Naive thymus-derived CD8-positive, alpha-beta T cell (primary cell): ENCODE measurements around the gene LRRC73. TPM values are rescaled to one million over a fixed set of nuclear protein-coding genes. Genes with fewer than 3 reads are reported as not detected.

Source experiments
- ATAC-seq, 2 donors: fragments of 150-1000 bp; cut with Tn5 transposase in 1 of 2; sonication (Bioruptor Pico), chemical (Tn5 transposase) in 1 of 2; 1 replicate in 1 of 2; 2 replicates in 1 of 2; pipeline ENCODE4 v1.10.0; 2021; ENCODE audit warnings: mild to moderate bottlenecking in 2 of 2, moderate library complexity in 2 of 2
- POLR2A ChIA-PET: fragments of 350-600 bp; sonication (Branson Sonifier 250); formaldehyde crosslinking; loops from one replicate; lab custom pipeline; 2021; ENCODE audit warnings: antibody characterized with exemption; lab: Charles Lee
- DNase-seq, 10 donors: peaks; one replicate each; pipeline versions ENCODE4 v3.0.0 to v3.0.0-alpha.2; 2020 to 2022
- H3K27ac Mint-ChIP-seq, 10 donors: one replicate each; pipeline ENCODE4 v1.8.0; 2020 to 2022; ENCODE audit warnings: mild to moderate bottlenecking in 10 of 10, mixed read lengths in 10 of 10, moderate library complexity in 4 of 10, inconsistent platforms in 1 of 10
- H3K27me3 Mint-ChIP-seq, 5 donors: one replicate each; pipeline ENCODE4 v1.8.0; 2021 to 2022; ENCODE audit warnings: mixed read lengths in 5 of 5
- H3K36me3 Mint-ChIP-seq, 3 donors: one replicate each; pipeline ENCODE4 v1.8.0; 2020 to 2022; ENCODE audit warnings: mixed read lengths in 3 of 3, mild to moderate bottlenecking in 2 of 3, inconsistent platforms in 1 of 3
- H3K4me1 Mint-ChIP-seq, 4 donors: one replicate each; pipeline ENCODE4 v1.8.0; 2021 to 2022; ENCODE audit warnings: mixed read lengths in 4 of 4
- H3K4me3 Mint-ChIP-seq, 10 donors: one replicate each; pipeline ENCODE4 v1.8.0; 2020 to 2022; ENCODE audit warnings: mild to moderate bottlenecking in 10 of 10, mixed read lengths in 10 of 10, moderate library complexity in 6 of 10, inconsistent platforms in 1 of 10
- H3K9me3 Mint-ChIP-seq, 9 donors: one replicate each; pipeline ENCODE4 v1.8.0; 2020 to 2022; ENCODE audit warnings: mixed read lengths in 9 of 9, mild to moderate bottlenecking in 3 of 9, inconsistent platforms in 1 of 9, moderate library complexity in 1 of 9
- polyA plus RNA-seq, 3 donors: library from polyadenylated mRNA; unstranded; fragments of 300-500 nt; fragmentation: Illumina TruSeq; gene quantifications; one replicate each; pipeline ENCODE4 v1.2.3, GENCODE V29; 2021
- total RNA-seq, 8 experiments: library from RNA in 2 of 8; stranded (reverse) in 2 of 8; gene quantifications; one replicate each; pipeline ENCODE4 v1.2.3 and lab custom pipeline; 2021 to 2026

LRRC73 gene
- total and polyA plus RNA-seq, 5 experiments from 2014 or later: 0.41 to 0.49 TPM; not detected in 3

DNA sequence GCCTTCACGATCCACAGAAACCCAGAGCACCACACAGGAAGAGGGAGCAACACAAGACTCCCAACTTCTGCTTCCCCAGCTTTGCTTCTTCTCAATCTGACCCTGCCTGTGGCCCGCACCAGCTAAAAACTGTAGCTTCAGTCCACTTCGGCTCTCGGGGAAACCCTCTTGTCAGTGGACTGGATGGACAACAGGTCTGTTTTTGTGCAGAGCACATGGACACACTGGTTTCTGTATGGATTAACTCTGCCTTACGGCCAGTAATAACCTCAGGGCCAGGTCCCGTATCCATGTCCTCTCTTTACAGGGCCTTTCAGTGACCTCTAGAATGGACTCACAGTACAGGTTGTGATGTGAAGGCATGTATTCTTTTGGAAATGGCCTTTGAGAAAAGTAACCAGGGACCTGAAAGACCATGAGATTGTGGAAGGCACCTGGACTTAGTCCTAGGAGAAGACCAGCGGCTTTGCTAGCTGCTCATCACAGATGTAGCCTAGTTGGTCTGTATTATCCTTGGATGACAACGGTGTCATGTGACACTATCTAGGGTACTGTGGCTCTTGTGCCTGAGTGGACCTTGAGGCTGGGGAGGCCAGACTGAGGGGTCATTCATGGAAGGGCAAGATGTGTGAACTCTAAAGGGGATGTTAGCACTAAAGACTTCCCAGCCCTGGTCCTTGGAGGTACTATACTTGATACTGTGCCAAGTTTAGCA lies 12.6 kb upstream of the LRRC73 start:
- Mint-ChIP-seq H3K27me3 (no peaks in the 10 kb centered on the region), H3K4me3 (no peak overlapping the region), H3K36me3 (peaks cover 0 to 26% (median 0%) of the 10 kb centered on the region in 3 donors), H3K27ac (peak overlapping the region in 2 of 10 donors; percentile 15 to 80), H3K9me3 (no peaks in the 10 kb centered on the region), H3K4me1 (peaks cover 0 to 3% (median 1%) of the 10 kb centered on the region in 4 donors)
- POLR2A ChIA-PET: interaction anchor here (1.0 kb wide), 1 partner anchor 113 kb away, joined by 3 read pairs; the partner anchor contains the start of gene MAD2L1BP
- DNase-seq (no peak), ATAC-seq (peak in 1 of 2 donors; percentile 12)

- H3K9me3 Mint-ChIP-seq: no peaks in the 10 kb centered on the region
- peaks cover 0 to 3% (median 1%) of the 10 kb centered on the region in 4 donors for H3K4me1 Mint-ChIP-seq
- no peaks in the 10 kb centered on the region for H3K27me3 Mint-ChIP-seq
- POLR2A ChIA-PET: interaction anchor here (1.0 kb wide), 1 partner anchor 114 kb away, joined by 3 read pairs; the partner anchor contains the start of gene MAD2L1BP
- ATAC-seq (no peak), DNase-seq (no peak)
- H3K4me3 Mint-ChIP-seq: no peak overlapping the region
- H3K36me3 Mint-ChIP-seq: peaks cover 0 to 23% (median 0%) of the 10 kb centered on the region in 3 donors
- H3K27ac Mint-ChIP-seq: no peak overlapping the region
Observed at GRCh38 chr6:43521836-43522235, 11.7 kb upstream of the LRRC73 start.

- Mint-ChIP-seq H3K27me3 (no peaks in the 10 kb centered on the region), H3K4me3 (no peak overlapping the region), H3K27ac (peak overlapping the region in 2 of 10 donors; percentile 29 to 43), H3K36me3 (peaks cover 0 to 18% (median 5%) of the 10 kb centered on the region in 3 donors), H3K9me3 (no peaks in the 10 kb centered on the region), H3K4me1 (peaks cover 0 to 10% (median 1%) of the 10 kb centered on the region in 4 donors)
- no peak for ATAC-seq
- POLR2A ChIA-PET: interaction anchor here (2.4 kb wide), 1 partner anchor 10 kb away, joined by 7 read pairs; no protein-coding TSS in a partner anchor
- no peak for DNase-seq
Observed at GRCh38 chr6:43520097-43520496, 10.0 kb upstream of the LRRC73 start.

DNA sequence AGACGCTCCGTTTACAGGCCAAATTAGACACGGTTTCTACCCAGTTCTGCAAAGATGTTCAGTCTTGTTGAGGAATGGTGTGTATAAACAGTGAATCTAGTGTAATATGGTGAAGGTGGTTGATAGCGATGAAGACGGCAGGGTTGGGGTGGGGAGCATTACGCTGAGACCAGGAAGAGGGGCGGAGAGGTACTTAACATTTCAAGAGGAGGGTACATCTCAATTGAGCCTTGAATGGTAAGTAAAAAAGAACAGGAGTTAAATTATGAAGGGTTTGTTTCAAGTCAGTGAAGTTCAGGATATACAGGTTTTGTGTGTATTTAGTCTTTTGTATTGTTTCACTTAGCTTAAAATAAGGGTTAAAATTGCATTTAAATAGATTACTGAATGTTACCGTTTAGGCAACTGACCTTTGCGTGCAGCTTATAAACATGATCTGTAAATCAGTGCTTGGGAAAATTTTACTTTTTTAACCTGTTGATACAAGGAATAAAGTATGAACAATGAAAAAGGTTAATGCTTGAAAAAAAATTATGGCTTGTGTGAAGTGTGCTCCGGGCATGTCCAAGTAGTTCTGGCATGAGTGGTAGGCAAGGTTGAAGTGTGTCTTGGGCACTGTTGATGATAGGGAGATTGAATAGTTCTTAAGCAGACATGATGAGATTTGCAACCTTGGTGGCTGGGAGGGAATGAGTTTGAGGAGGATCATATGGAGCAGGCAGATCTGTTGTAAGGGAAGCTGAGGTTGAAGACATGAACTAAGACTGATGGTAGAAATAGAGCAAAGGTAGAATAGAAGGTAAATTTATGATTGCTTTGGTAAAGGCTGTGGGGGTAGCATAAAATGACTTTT lies 7.6 kb upstream of the LRRC73 start:
- Mint-ChIP-seq H3K9me3 (no peaks in the 10 kb centered on the region), H3K36me3 (peaks cover 0 to 27% (median 8%) of the 10 kb centered on the region in 3 donors), H3K27me3 (no peaks in the 10 kb centered on the region), H3K4me3 (no peak overlapping the region), H3K4me1 (peaks cover 5 to 17% (median 9%) of the 10 kb centered on the region in 4 donors), H3K27ac (no peak overlapping the region)
- peak; percentile 11 to 15 for ATAC-seq
- DNase-seq: peak in 2 of 10 donors; percentile 22 to 45
- POLR2A ChIA-PET: interaction anchor here (0.5 to 3.1 kb wide), 14 partner anchors 8 to 538 kb away, joined by 3 to 17 read pairs (median 4); partner anchors contain the start of genes ABCC10, CUL9, XPO5 and ZNF318

DNA sequence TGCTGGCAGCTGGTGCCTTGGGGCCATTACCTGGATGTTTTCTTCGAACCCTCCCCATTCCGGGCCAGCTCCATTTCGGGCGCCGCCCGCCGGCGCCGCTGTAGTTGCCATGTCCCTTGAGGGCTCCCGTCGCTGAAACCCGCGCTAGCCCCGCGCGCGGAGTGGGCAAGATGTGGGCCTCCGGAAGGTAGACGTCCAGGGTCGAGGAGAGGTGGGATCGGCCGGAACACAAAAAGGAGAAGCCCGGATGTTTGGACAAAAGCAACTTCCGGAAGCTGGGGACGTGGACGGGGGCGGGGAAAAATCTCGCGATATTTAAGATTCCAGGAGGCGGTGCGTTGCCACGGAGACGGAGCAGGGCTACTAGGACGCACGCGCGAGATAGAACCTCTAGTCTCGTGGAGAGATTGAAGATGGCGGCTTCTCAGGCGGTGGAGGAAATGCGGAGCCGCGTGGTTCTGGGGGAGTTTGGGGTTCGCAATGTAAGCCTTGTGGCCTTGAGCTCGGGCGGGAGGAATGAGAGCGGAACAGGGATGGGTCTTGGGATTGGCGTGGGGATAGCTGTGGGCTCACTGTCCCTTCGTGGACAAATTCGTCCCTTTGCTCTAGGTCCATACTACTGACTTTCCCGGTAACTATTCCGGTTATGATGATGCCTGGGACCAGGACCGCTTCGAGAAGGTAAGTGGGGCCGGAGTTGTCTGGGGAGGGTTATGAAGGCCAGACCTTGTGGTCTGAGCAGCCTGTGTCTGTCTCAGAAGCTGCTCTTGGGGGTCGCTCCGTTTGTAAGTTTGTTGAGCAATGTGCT lies 6.8 kb upstream of the LRRC73 start, which contains the start of the genes POLR1C and YIPF3:
Gene POLR1C (plus strand): TSS at position 393 of the 808 bp plus-strand sequence. CDS start 21 bp downstream, at position 414.
Gene YIPF3 (minus strand): TSS at position 230 of the 808 bp plus-strand sequence. CDS start 119 bp downstream, at position 111.
- DNase-seq (peak; percentile 87 to 98 (median 96)), ATAC-seq (peak; percentile 95 to 96)
- Mint-ChIP-seq H3K4me3 (no peak within 1 kb of the TSS), H3K27me3 (no peaks in the 10 kb centered on the region), H3K27ac (peak within 1 kb of the TSS in 1 of 10 donors; percentile 34), H3K4me1 (peaks cover 5 to 17% (median 10%) of the 10 kb centered on the region in 4 donors), H3K9me3 (no peaks in the 10 kb centered on the region), H3K36me3 (peaks cover 0 to 35% (median 8%) of the 10 kb centered on the region in 3 donors)
- POLR2A ChIA-PET: interaction anchor here (0.6 to 3.1 kb wide), 18 partner anchors 9 to 1590 kb away, joined by 3 to 17 read pairs (median 4); partner anchors contain the start of genes ABCC10, CUL9, DLK2 and TJAP1

- POLR2A ChIA-PET: interaction anchor here (0.6 to 3.1 kb wide), 16 partner anchors 9 to 1589 kb away, joined by 3 to 17 read pairs (median 4); partner anchors contain the start of genes ABCC10, CUL9, DLK2 and KLHDC3
- Mint-ChIP-seq H3K27me3 (no peaks in the 10 kb centered on the region), H3K36me3 (peaks cover 0 to 41% (median 9%) of the 10 kb centered on the region in 3 donors), H3K9me3 (no peaks in the 10 kb centered on the region), H3K4me3 (no peak overlapping the region), H3K4me1 (peaks cover 9 to 17% (median 14%) of the 10 kb centered on the region in 4 donors), H3K27ac (no peak overlapping the region)
- DNase-seq: no peak
- ATAC-seq: peak; percentile 1 to 16
Observed at GRCh38 chr6:43516367-43516696, 6.2 kb upstream of the LRRC73 start.

- POLR2A ChIA-PET: interaction anchor here (0.5 to 3.1 kb wide), 10 partner anchors 9 to 536 kb away, joined by 3 to 17 read pairs (median 4); partner anchors contain the start of genes ABCC10, DLK2, KLHDC3 and MEA1
- ATAC-seq (no peak), DNase-seq (no peak)
- Mint-ChIP-seq H3K4me3 (no peak overlapping the region), H3K27ac (peak overlapping the region in 1 of 10 donors; percentile 34), H3K4me1 (peaks cover 10 to 17% (median 15%) of the 10 kb centered on the region in 4 donors), H3K36me3 (peaks cover 0 to 46% (median 8%) of the 10 kb centered on the region in 3 donors), H3K9me3 (no peaks in the 10 kb centered on the region), H3K27me3 (no peaks in the 10 kb centered on the region)
Observed at GRCh38 chr6:43515808-43516207, 5.7 kb upstream of the LRRC73 start.

DNA sequence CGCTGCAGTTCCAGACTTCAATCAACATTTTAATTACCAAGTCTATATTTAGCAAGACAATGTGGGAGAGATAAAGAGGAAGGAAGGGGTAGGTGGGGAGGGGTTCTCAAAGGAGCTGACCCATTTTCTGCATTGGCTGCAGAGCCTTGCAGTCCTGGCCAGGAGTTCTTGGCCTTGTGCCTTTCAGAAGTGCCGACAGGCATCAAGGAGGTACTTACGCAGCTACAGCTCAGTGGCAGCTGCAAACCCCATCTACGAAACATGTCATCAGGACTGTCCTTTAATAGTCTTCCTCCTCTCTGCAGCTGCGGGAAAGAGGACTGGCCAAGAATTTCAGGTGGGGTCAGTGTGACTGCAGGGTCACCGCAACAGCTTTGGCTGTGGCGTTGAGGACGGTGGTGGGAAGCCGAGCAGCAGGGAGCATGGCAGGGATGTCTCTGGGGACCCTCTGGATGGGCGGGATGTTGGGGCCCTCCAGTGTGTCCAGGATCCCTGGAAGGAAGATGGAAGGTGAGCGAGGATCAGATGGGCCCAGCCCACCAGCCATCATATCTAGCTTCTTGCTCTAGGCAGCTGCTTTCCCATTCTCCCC lies 1.8 kb upstream of the LRRC73 start:
- H3K9me3 Mint-ChIP-seq: no peaks in the 10 kb centered on the region
- no peak for DNase-seq
- POLR2A ChIA-PET: interaction anchor here (0.5 to 1.3 kb wide), 3 partner anchors 284 to 585 kb away, joined by 3 to 4 read pairs (median 3); no protein-coding TSS in a partner anchor
- H3K4me3 Mint-ChIP-seq: peak overlapping the region in 5 of 10 donors; percentile 4 to 65 (median 31)
- peak overlapping the region in 5 of 10 donors; percentile 10 to 71 (median 38) for H3K27ac Mint-ChIP-seq
- H3K27me3 Mint-ChIP-seq: peaks cover 14 to 26% (median 18%) of the 10 kb centered on the region in 5 donors
- no peak for ATAC-seq
- H3K36me3 Mint-ChIP-seq: peaks cover 4 to 50% (median 4%) of the 10 kb centered on the region in 3 donors
- H3K4me1 Mint-ChIP-seq: peaks cover 21 to 36% (median 26%) of the 10 kb centered on the region in 4 donors

DNA sequence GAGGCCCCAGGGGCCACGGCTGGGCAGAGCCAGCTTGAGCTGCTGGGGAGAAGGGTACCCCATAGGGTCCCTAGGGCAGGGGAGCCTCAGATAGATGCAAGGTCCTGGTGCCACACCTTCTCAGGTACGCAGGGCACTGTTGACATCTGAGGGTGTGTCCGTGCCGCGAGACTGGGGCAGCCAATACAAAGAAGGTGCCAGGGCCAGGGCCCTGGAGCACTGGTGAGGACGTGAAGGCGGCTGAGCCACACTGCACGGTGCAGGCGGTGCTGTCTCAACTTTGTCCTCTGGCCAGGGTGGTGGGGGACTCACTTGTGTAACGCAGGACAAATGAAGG lies 649 bp upstream of the LRRC73 start:
- ATAC-seq (no peak), DNase-seq (peak in 1 of 10 donors; percentile 63)
- no peaks in the 10 kb centered on the region for H3K9me3 Mint-ChIP-seq
- peaks cover 4 to 48% (median 4%) of the 10 kb centered on the region in 3 donors for H3K36me3 Mint-ChIP-seq
- H3K27me3 Mint-ChIP-seq: peaks cover 14 to 26% (median 18%) of the 10 kb centered on the region in 5 donors
- H3K4me3 Mint-ChIP-seq: peak overlapping the region in 9 of 10 donors; percentile 6 to 82 (median 63)
- POLR2A ChIA-PET: interaction anchor here (1.1 to 2.2 kb wide), 3 partner anchors 33 to 283 kb away, joined by 3 to 9 read pairs (median 4); partner anchors contain the start of gene TJAP1
- peaks cover 22 to 40% (median 28%) of the 10 kb centered on the region in 4 donors for H3K4me1 Mint-ChIP-seq
- peak overlapping the region in 3 of 10 donors; percentile 14 to 63 (median 33) for H3K27ac Mint-ChIP-seq

DNA sequence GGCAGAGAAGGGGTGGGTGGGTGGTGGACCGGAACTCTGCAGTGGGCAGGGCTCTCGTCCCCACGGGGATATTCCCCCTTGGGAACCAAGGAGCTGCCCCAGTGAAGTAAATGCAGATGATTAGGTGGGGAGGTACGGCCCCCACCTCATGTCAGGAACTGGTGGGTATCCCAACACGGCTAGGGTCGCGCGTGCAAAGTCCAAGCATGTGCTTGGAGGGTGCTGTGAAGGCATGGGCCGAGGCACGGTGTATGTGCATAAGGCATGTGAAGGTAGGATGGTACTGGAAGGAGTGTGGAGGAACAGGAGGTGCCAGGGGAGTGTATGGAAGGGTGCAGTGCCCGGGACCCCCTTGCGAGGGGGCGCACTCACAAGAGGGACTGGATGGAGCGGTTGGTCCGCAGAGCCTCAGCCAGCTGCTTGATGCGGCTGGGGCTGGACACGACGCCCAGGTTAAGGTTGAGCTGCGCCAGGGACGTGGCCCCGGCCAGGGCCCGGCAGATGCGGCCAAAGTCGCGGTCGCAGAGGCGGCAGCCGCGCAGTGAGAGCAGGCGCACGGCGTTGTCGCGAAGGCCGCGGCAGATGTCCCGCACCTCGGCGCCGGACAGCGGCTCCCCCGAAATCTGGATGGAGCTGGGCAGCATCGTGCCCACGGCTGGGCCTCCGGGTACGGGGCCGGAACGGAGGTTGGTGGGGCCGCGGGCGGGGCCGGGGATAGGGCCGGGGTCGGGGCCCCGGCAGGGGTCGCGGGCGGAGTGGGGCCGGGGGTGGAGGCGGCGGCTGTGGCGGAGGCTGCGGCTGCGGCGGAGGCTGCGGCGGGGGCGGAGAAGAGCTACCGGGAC lies 783 bp downstream of the LRRC73 start:
- peaks cover 14 to 26% (median 18%) of the 10 kb centered on the region in 5 donors for H3K27me3 Mint-ChIP-seq
- no peaks in the 10 kb centered on the region for H3K9me3 Mint-ChIP-seq
- peak in 1 of 2 donors; percentile 10 for ATAC-seq
- POLR2A ChIA-PET: interaction anchor here (0.7 to 4.3 kb wide), 5 partner anchors 7 to 125 kb away, joined by 3 to 17 read pairs (median 5); partner anchors contain the start of genes ABCC10, POLR1C, TJAP1 and YIPF3
- peak in 3 of 10 donors; percentile 10 to 47 (median 21) for DNase-seq
- peaks cover 13 to 40% (median 28%) of the 10 kb centered on the region in 4 donors for H3K4me1 Mint-ChIP-seq
- H3K4me3 Mint-ChIP-seq: peak overlapping the region; percentile 69 to 93 (median 86)
- peaks cover 4 to 45% (median 4%) of the 10 kb centered on the region in 3 donors for H3K36me3 Mint-ChIP-seq
- H3K27ac Mint-ChIP-seq: peak overlapping the region in 8 of 10 donors; percentile 6 to 91 (median 53)
